ENCODE results near the gene MEGF10.

MEGF10 gene

DNA sequence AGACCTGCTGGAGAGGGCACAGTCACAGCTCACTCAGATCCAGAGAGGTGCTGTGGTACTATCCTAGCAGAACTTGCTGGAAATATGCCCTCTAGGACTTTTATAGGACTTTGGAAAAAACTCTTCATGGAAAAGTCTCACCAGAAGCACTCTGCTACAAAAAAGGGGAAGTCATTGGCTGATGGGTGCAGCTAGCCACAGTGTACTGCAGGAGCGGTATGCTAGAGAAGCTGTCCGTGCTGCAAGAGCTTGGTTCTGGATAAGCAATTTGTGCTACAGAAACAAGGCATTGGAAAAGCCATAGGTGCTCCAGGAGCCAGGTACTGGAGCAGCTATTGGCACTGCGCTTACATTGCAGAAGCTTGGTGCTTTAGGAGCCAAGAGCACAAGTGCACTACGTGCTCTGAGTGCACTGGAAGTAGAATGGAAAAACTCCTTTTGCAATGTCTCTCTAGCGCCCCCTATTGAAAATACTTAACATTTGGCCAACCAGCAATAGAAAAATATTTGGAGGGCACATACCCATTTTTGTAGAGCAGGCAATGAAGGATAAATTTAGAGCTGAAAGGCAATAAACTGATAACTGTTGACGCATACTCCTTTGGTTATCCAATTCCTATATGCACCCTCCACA, 83.4 kb downstream of the MEGF10 start:
- Histone ChIP-seq H3K27ac (no peak overlapping the region), H3K9ac (ENCODE audit: insufficient read length) (no peak overlapping the region), H3K9me3 (ENCODE audit: low read depth, low read length) (no peaks in the 10 kb centered on the region), H3K4me3 (no peak overlapping the region), H3K36me3 (ENCODE audit: insufficient read depth, low read length) (no peaks in the 10 kb centered on the region)
- TF ChIP-seq POLR2AphosphoS5 (IDR thresholded peaks at IDR 0.05; ENCODE audit: borderline replicate concordance, low read depth, low read length), result no peak
- no peak for DNase-seq (ENCODE audit: low read depth, low spot score)

DNA sequence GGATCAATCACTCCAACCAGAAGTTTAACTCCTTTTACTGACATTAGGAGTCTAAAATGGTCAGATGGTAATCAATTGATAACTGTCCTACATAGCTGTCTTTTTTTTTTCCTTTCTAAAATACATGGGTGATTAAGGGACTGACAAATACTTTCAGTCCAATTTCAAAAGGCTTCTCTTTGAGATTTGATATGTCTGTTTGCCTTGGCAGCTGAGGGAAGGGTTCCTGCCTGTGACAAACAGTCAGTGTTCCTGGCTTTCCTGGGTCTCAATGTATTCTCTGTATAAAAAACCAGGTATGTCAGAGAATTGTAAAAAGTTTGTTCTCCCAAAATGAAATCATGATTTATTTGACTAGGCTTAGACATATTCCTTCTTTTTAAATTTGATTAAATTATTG, 84.5 kb downstream of the MEGF10 start:
- H3K27ac ChIP-seq, result no peak overlapping the region
- H3K9me3 ChIP-seq (ENCODE audit: low read depth, low read length), result no peaks in the 10 kb centered on the region
- H3K4me3 ChIP-seq, result no peak overlapping the region
- no peak for DNase-seq (ENCODE audit: low read depth, low spot score)
- H3K9ac ChIP-seq (ENCODE audit: insufficient read length), result no peak overlapping the region
- no peaks in the 10 kb centered on the region for H3K36me3 ChIP-seq (ENCODE audit: insufficient read depth, low read length)
- TF ChIP-seq POLR2AphosphoS5 (IDR thresholded peaks at IDR 0.05; ENCODE audit: borderline replicate concordance, low read depth, low read length), result no peak
- TF ChIP-seq FOXP2 (optimal IDR thresholded peaks at IDR 0.05; ENCODE audit: control extremely low read depth, extremely low read length, insufficient read depth), result no peak
- no peak for TF ChIP-seq EZH2 (IDR thresholded peaks at IDR 0.05)

DNA sequence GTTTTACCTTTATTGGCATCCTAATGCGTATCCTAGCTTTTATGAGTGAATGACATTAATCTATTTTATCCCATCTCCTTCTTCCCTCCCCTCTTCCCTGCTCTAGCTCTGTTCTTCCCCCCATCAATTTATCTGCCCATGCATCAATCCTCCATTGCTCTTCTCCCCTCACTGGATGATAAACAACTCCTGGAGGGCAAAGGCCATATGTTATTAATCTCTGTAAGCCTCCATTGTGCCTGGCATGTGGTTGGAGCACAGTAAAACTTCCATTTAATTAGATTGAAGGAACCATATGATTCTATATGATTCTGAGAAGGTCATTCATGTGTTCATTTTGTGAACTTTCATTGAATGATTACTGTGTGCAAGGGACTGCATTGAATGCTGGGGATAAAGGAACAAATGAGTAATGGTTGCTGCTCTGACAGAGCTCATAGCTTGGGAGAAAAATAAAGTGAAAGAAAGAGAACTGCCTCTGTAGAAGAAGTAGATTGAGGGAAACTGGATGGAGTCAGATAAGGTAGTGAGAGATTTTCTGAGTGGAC, 85.0 kb downstream of the MEGF10 start:
- DNase-seq (ENCODE audit: low read depth, low spot score), result no peak
- no peak for TF ChIP-seq EZH2 (IDR thresholded peaks at IDR 0.05)
- no peak for TF ChIP-seq POLR2AphosphoS5 (IDR thresholded peaks at IDR 0.05; ENCODE audit: borderline replicate concordance, low read depth, low read length)
- no peak for TF ChIP-seq FOXP2 (optimal IDR thresholded peaks at IDR 0.05; ENCODE audit: control extremely low read depth, extremely low read length, insufficient read depth)
- Histone ChIP-seq H3K4me3 (no peak overlapping the region), H3K36me3 (ENCODE audit: insufficient read depth, low read length) (no peaks in the 10 kb centered on the region), H3K27ac (no peak overlapping the region), H3K9me3 (ENCODE audit: low read depth, low read length) (no peaks in the 10 kb centered on the region), H3K9ac (ENCODE audit: insufficient read length) (no peak overlapping the region)

DNA sequence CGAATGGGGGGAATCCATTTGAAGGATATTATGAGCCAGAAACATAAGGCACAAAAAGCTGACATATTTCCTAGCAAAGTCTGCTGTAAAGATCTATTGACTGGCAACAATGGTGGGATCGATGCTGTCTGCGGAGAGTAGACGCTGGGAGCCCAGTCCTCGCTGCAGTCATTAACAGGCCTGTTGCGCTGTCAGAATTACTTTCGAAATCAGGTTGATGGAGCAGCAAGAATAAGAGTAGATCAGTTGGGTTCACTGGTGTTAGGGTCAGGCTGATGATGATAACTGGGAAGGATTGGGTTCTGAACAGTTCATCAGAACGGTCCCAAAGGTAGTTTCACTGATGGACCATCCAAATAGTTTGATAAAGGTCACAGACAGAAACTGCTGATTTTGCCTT, 87.1 kb downstream of the MEGF10 start:
- TF ChIP-seq POLR2AphosphoS5 (IDR thresholded peaks at IDR 0.05; ENCODE audit: borderline replicate concordance, low read depth, low read length) (no peak), EZH2 (IDR thresholded peaks at IDR 0.05) (no peak), FOXP2 (optimal IDR thresholded peaks at IDR 0.05; ENCODE audit: control extremely low read depth, extremely low read length, insufficient read depth) (no peak)
- Histone ChIP-seq H3K9me3 (ENCODE audit: low read depth, low read length) (no peaks in the 10 kb centered on the region), H3K27ac (no peak overlapping the region), H3K36me3 (ENCODE audit: insufficient read depth, low read length) (no peaks in the 10 kb centered on the region), H3K4me3 (no peak overlapping the region), H3K9ac (ENCODE audit: insufficient read length) (no peak overlapping the region)
- no peak for DNase-seq (ENCODE audit: low read depth, low spot score)

DNA sequence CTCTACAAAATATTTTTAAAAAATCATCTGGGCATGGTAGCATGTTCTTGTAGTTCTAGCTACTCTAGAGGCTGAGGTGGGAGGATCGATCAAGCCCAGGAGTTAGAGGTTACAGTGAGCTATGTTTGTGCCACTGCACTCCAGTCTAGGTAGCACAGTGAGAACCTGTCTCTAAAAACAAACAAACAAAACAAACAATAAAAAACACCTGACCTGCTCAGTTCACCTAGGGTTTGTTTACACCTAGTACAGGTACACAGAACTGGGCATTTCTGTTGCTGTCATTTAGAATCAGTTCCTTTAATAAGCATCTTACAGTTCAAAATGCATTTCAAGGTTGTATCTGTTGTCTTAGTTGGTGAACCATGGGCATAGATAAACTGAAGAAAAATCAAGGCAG, 95.3 kb downstream of the MEGF10 start:
- no peak for DNase-seq (ENCODE audit: low read depth, low spot score)
- Histone ChIP-seq H3K9ac (ENCODE audit: insufficient read length) (no peak overlapping the region), H3K36me3 (ENCODE audit: insufficient read depth, low read length) (no peaks in the 10 kb centered on the region), H3K9me3 (ENCODE audit: low read depth, low read length) (no peaks in the 10 kb centered on the region), H3K27ac (no peak overlapping the region), H3K4me3 (no peak overlapping the region)
- TF ChIP-seq POLR2AphosphoS5 (IDR thresholded peaks at IDR 0.05; ENCODE audit: borderline replicate concordance, low read depth, low read length) (no peak), EZH2 (IDR thresholded peaks at IDR 0.05) (no peak), FOXP2 (optimal IDR thresholded peaks at IDR 0.05; ENCODE audit: control extremely low read depth, extremely low read length, insufficient read depth) (no peak)

DNA sequence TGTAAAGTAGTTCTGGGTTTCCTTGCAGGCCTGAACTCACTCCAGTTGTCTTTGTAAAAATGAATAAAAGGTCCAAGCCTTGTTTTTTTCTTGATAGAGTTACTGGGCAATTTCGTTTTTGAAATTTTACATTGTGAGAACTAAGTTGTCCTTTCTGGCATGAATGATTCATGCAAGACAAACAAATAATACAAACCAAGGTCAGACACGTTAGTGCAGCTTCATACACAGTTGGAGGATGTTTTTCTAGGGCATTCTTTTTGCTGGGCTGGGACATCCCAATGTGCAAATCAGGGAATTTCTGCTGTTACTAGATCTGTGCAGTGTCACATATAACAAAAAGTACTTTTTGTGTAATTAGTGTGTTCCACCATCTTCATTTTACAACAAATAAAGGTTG, 96.0 kb downstream of the MEGF10 start:
- Histone ChIP-seq H3K4me3 (no peak overlapping the region), H3K9ac (ENCODE audit: insufficient read length) (no peak overlapping the region), H3K36me3 (ENCODE audit: insufficient read depth, low read length) (no peaks in the 10 kb centered on the region), H3K9me3 (ENCODE audit: low read depth, low read length) (no peaks in the 10 kb centered on the region), H3K27ac (no peak overlapping the region)
- TF ChIP-seq FOXP2 (optimal IDR thresholded peaks at IDR 0.05; ENCODE audit: control extremely low read depth, extremely low read length, insufficient read depth) (no peak), POLR2AphosphoS5 (IDR thresholded peaks at IDR 0.05; ENCODE audit: borderline replicate concordance, low read depth, low read length) (no peak), EZH2 (IDR thresholded peaks at IDR 0.05) (no peak)
- DNase-seq (ENCODE audit: low read depth, low spot score), result no peak

DNA sequence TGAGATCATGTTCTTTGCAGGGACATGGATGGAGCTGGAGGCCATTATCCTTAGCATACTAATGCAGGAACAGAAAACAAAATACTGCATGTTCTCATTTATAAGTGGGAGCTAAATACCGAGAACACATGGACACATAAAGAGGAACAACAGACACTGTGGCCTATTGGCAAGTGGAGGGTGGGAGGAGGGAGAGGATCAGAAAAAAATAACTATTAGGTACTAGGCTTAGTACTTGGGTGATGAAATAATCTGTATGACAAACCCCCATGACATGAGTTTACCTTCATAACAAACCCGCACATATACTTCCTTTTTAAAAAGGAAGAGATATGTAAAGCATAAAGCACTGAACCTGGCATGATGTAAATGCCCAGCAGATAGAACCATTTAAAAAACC, 99.0 kb downstream of the MEGF10 start:
- Histone ChIP-seq H3K27ac (no peak overlapping the region), H3K4me3 (no peak overlapping the region), H3K36me3 (ENCODE audit: insufficient read depth, low read length) (no peaks in the 10 kb centered on the region), H3K9ac (ENCODE audit: insufficient read length) (no peak overlapping the region), H3K9me3 (ENCODE audit: low read depth, low read length) (no peaks in the 10 kb centered on the region)
- TF ChIP-seq FOXP2 (optimal IDR thresholded peaks at IDR 0.05; ENCODE audit: control extremely low read depth, extremely low read length, insufficient read depth) (no peak), POLR2AphosphoS5 (IDR thresholded peaks at IDR 0.05; ENCODE audit: borderline replicate concordance, low read depth, low read length) (no peak), EZH2 (IDR thresholded peaks at IDR 0.05) (no peak)
- no peak for DNase-seq (ENCODE audit: low read depth, low spot score)

DNA sequence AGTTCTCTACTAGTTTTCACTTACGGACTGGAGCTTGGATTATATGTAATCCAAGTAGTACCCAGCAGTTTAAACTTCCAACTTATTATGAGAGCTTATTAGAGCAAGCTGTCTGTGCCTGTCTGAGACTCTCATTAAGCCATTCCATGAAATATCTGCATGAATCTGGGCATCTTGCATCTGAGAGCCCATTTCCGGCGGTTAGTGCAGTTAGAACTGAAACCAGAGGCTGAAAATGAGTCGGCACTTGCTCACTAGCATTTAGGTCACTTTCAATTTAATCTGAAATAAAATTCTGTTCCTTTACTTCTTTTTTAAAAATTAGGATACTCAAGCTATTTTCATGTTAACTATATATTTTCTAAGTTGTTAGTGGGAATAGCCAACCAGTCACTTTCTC, 102.2 kb downstream of the MEGF10 start:
- Histone ChIP-seq H3K9ac (ENCODE audit: insufficient read length) (no peak overlapping the region), H3K9me3 (ENCODE audit: low read depth, low read length) (no peaks in the 10 kb centered on the region), H3K4me3 (no peak overlapping the region), H3K27ac (no peak overlapping the region), H3K36me3 (ENCODE audit: insufficient read depth, low read length) (no peaks in the 10 kb centered on the region)
- DNase-seq (ENCODE audit: low read depth, low spot score), result no peak
- TF ChIP-seq EZH2 (IDR thresholded peaks at IDR 0.05) (no peak), FOXP2 (optimal IDR thresholded peaks at IDR 0.05; ENCODE audit: control extremely low read depth, extremely low read length, insufficient read depth) (no peak), POLR2AphosphoS5 (IDR thresholded peaks at IDR 0.05; ENCODE audit: borderline replicate concordance, low read depth, low read length) (no peak)

All from SK-N-MC (cell line).